MCF 10A (cell line): ENCODE results near the gene TTC4. TPM values are rescaled to one million over a fixed set of nuclear protein-coding genes. Genes with fewer than 3 reads are reported as not detected.

ENCODE experiments used
- BruUV-seq: library from RNA; stranded (reverse); fragments of 400-500 nt; replicated peaks from 2 replicates; lab custom pipeline; 2021; lab: Mats Ljungman, UMichigan
- CTCF ChIA-PET: fragments of 300-600 bp; sonication (Branson Sonifier 250); formaldehyde crosslinking; extraction: SDS; loops from one replicate; lab custom pipeline; 2021; ENCODE audit warnings: antibody characterized with exemption, inconsistent platforms; lab: Yijun Ruan, JAX
- POLR2A ChIA-PET: fragments of 300-600, 350-650 bp; sonication (Branson Sonifier 250); formaldehyde crosslinking; extraction: SDS; loops from one replicate; lab custom pipeline; 2020; ENCODE audit warnings: antibody characterized with exemption, inconsistent platforms; lab: Yijun Ruan, JAX
- DNase-seq: peaks from one replicate; pipeline ENCODE4 v3.0.0-alpha.2; 2018; ENCODE audit not compliant: unreplicated experiment
- H3K27ac Mint-ChIP-seq: one replicate; pipeline ENCODE4 v1.8.0; 2022; ENCODE audit warnings: mild to moderate bottlenecking, low read depth, mixed read lengths; ENCODE audit not compliant: unreplicated experiment
- H3K27me3 Mint-ChIP-seq: one replicate; pipeline ENCODE4 v1.8.0; 2022; ENCODE audit warnings: mixed read lengths; ENCODE audit not compliant: insufficient read depth, unreplicated experiment
- H3K36me3 Mint-ChIP-seq: one replicate; pipeline ENCODE4 v1.8.0; 2022; ENCODE audit warnings: mild to moderate bottlenecking, moderate library complexity, mixed read lengths; ENCODE audit not compliant: insufficient read depth, unreplicated experiment
- H3K4me1 Mint-ChIP-seq: one replicate; pipeline ENCODE4 v1.8.0; 2022; ENCODE audit warnings: mixed read lengths; ENCODE audit not compliant: insufficient read depth, unreplicated experiment
- H3K4me3 Mint-ChIP-seq: one replicate; pipeline ENCODE4 v1.8.0; 2022; ENCODE audit warnings: mild to moderate bottlenecking, moderate library complexity, mixed read lengths; ENCODE audit not compliant: unreplicated experiment
- H3K9me3 Mint-ChIP-seq: one replicate; pipeline ENCODE4 v1.8.0; 2022; ENCODE audit warnings: mixed read lengths; ENCODE audit not compliant: unreplicated experiment
- intact Hi-C: fragments of 100-400 bp; cut with micrococcal nuclease; formaldehyde crosslinking; loops from 2 replicates; pipeline ENCODE4 v1.14.1; 2022
- total RNA-seq: library from RNA; stranded (reverse); gene quantifications from 2 replicates; pipeline ENCODE4 v1.2.3, GENCODE V29; 2022
- TF ChIP-seq, protein P1 (sequence below): fragments of 200-600 bp; IDR thresholded peaks from one replicate; pipeline ENCODE4 v1.8.0; 2022; ENCODE audit warnings: antibody characterized with exemption, mild to moderate bottlenecking; ENCODE audit not compliant: unreplicated experiment

TTC4 gene
- total RNA-seq, 1 experiment from 2014 or later = 25.0 TPM

DNA sequence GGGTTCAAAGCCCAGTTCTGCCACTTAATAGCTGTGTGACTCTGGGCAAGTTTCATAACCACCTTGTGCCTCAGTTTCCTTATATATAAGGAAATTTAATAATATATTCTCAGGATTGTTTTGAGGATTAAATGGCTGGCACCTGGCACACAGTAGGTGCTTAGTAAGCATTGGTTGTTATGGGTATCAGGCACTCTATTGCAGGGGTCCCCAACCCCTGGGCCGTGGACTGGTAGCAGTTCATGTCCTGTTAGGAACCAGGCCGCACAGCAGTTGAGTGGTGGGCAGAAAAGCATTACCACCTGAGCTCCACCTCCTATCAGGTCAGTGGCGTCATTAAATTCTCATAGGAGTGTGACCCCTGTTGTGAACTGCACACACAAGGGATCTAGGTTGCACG, 30.2 kb downstream of the TTC4 start:
- Mint-ChIP-seq H3K4me3 (no peak overlapping the region), H3K27ac (no peak overlapping the region), H3K4me1 (no peaks in the 10 kb centered on the region), H3K27me3 (no peaks in the 10 kb centered on the region), H3K36me3 (peaks cover 7% of the 10 kb centered on the region), H3K9me3 (no peaks in the 10 kb centered on the region)
- CTCF ChIA-PET = no interaction called here
- DNase-seq = no peak
- BruUV-seq = no TSS peak
- intact Hi-C loops = no loop called here
- POLR2A ChIA-PET = no interaction called here
- TF ChIP-seq, protein P1, sequence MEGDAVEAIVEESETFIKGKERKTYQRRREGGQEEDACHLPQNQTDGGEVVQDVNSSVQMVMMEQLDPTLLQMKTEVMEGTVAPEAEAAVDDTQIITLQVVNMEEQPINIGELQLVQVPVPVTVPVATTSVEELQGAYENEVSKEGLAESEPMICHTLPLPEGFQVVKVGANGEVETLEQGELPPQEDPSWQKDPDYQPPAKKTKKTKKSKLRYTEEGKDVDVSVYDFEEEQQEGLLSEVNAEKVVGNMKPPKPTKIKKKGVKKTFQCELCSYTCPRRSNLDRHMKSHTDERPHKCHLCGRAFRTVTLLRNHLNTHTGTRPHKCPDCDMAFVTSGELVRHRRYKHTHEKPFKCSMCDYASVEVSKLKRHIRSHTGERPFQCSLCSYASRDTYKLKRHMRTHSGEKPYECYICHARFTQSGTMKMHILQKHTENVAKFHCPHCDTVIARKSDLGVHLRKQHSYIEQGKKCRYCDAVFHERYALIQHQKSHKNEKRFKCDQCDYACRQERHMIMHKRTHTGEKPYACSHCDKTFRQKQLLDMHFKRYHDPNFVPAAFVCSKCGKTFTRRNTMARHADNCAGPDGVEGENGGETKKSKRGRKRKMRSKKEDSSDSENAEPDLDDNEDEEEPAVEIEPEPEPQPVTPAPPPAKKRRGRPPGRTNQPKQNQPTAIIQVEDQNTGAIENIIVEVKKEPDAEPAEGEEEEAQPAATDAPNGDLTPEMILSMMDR = no peak

DNA sequence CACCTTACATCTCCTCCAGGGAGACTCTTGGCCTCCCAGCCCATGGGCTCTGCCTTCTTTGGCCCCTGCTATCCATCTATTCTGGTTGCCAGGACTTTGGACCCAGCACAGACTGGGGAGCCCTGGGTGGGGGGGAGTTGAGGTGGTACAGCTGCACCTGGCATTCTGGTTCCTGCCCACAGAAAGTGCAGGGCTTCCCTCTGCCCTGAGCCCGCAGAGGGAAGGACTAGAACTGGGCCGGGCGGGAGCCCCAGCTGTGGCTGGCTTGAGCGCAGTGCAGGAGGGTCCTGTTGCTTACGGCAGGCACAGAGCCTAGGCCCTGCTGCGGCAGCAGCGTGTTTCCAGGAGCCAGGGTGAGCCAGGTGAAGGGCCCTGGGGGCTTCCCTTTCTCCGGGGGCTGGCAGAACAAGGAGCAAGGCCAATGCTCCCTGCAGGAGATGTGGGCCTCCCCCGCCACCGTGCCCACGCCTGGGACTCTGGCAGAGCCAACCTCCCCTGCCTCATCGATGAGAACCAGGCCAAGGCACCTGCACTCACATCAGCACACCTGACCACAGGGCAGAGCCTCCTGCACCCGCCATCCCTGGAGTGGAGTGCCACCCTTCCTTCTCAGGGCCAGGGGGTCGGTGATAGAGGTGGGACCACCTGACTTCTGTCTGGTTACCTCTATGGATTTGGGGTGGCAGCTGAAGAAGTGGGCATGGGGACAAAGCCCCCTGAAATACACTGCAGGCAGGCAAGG, 32.6 kb downstream of the TTC4 start:
- no peaks in the 10 kb centered on the region for H3K4me1 Mint-ChIP-seq
- H3K4me3 Mint-ChIP-seq = no peak overlapping the region
- ChIA-PET CTCF (no interaction called here), POLR2A (no interaction called here)
- intact Hi-C loops = no loop called here
- H3K27me3 Mint-ChIP-seq = no peaks in the 10 kb centered on the region
- BruUV-seq = no TSS peak
- DNase-seq = no peak
- H3K9me3 Mint-ChIP-seq = no peaks in the 10 kb centered on the region
- H3K36me3 Mint-ChIP-seq = no peaks in the 10 kb centered on the region
- TF ChIP-seq, protein P1 = no peak
- no peak overlapping the region for H3K27ac Mint-ChIP-seq

DNA sequence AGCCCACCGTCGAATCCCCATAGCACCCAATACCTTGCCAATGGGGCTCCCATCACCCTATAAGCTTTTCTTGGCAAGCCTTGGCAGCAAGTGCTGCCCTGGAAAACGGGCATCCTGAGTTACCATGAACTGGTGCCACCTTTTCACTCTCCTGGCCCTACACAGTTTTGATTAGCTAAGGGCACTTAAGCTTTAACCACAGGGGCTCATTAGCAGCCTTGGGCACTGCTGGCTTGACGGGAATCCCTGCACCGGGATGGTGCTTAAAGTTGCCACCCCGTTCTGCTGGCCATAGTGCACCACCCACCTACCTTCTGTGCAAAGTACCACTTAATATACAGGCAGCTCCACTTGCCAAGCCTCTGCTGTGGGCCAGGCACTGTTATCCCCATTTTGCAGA, 34.9 kb downstream of the TTC4 start:
- H3K4me1 Mint-ChIP-seq = no peaks in the 10 kb centered on the region

DNA sequence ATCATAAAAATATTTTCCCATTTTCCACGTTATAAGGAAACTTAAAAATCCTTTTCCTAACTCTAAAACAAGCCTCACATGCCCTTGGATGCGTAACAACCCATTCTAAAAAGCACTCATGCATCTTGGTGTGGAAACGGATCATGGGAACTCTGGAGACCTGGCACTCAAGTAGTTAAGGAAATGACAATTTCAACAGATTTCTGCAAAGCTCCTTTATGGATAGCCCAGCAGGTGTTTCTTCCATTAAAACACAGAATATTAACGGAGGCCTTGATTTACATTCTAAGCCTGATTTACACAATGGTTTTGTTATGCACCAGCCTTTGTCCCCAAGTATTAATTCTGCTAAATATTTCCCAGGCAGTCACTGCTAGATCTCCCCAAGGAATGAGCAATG, 35.8 kb downstream of the TTC4 start:
- Mint-ChIP-seq H3K27ac (no peak overlapping the region), H3K4me1 (no peaks in the 10 kb centered on the region), H3K27me3 (no peaks in the 10 kb centered on the region), H3K4me3 (no peak overlapping the region), H3K36me3 (no peaks in the 10 kb centered on the region), H3K9me3 (no peaks in the 10 kb centered on the region)
- DNase-seq = no peak
- CTCF ChIA-PET = interaction anchor here (0.7 kb wide), 1 partner anchor 179 kb away, joined by 3 read pairs; no protein-coding TSS in a partner anchor
- POLR2A ChIA-PET = interaction anchor here (0.7 to 1.1 kb wide), 2 partner anchors 25 to 465 kb away, joined by 3 read pairs; no protein-coding TSS in a partner anchor
- intact Hi-C loops = no loop called here
- no TSS peak for BruUV-seq
- TF ChIP-seq, protein P1 = no peak

More for the DNA sequence above, 34.9 kb downstream of the TTC4 start:
- TF ChIP-seq, protein P1 = no peak
- Mint-ChIP-seq H3K27me3 (no peaks in the 10 kb centered on the region), H3K4me3 (no peak overlapping the region), H3K27ac (no peak overlapping the region), H3K36me3 (no peaks in the 10 kb centered on the region), H3K9me3 (no peaks in the 10 kb centered on the region)
- CTCF ChIA-PET = interaction anchor here (0.6 to 1.3 kb wide), 4 partner anchors 10 to 242 kb away, joined by 3 to 5 read pairs (median 4); partner anchors contain the start of gene PARS2
- intact Hi-C loops = no loop called here
- DNase-seq = no peak
- BruUV-seq = no TSS peak
- POLR2A ChIA-PET = interaction anchor here (0.7 to 1.3 kb wide), 2 partner anchors 25 to 111 kb away, joined by 3 to 4 read pairs; no protein-coding TSS in a partner anchor
